Peyer's patch (tissue), 4 donors: ENCODE results near the gene EHBP1. TPM values are rescaled to one million over a fixed set of nuclear protein-coding genes. Genes with fewer than 3 reads are reported as not detected.

ENCODE experiments used
- DNase-seq, 3 donors: peaks; one replicate each; pipeline ENCODE4 v3.0.0-alpha.2; 2017 to 2019
- H3K27ac ChIP-seq, 4 donors: fragments of 200-600 bp; sonication (generic); one replicate each; pipeline ENCODE4 v1.5.1; 2016 to 2019
- H3K27me3 ChIP-seq, 2 donors: fragments of 200-600 bp; sonication (generic); one replicate each; pipeline ENCODE4 v1.5.1; 2019
- H3K36me3 ChIP-seq, 3 donors: fragments of 200-600 bp; sonication (generic); one replicate each; pipeline ENCODE4 v1.5.1; 2016 to 2019
- H3K4me1 ChIP-seq, 4 donors: fragments of 200-600 bp; sonication (generic); one replicate each; pipeline ENCODE4 v1.5.1; 2016 to 2019
- H3K4me3 ChIP-seq, 4 donors: fragments of 200-600 bp; sonication (generic); 1 replicate in 3 of 4; 2 replicates in 1 of 4; pipeline ENCODE4 v1.5.1; 2016 to 2019; ENCODE audit warnings: mild to moderate bottlenecking in 1 of 4
- H3K9me3 ChIP-seq, 4 donors: fragments of 200-600 bp; sonication (generic); one replicate each; pipeline ENCODE4 v1.5.1; 2016 to 2019; ENCODE audit warnings: mild to moderate bottlenecking in 1 of 4
- POLR2A ChIP-seq, 2 donors: fragments of 450-650 bp; IDR thresholded peaks; one replicate each; pipeline ENCODE4 v1.5.1; 2017; ENCODE audit warnings: antibody characterized with exemption in 2 of 2, mild to moderate bottlenecking in 2 of 2, moderate library complexity in 2 of 2
- total RNA-seq, 4 donors: library from RNA; depleted of rRNA; stranded (reverse); fragments of >200 nt; gene quantifications; one replicate each; pipeline ENCODE4 v1.1.0, GENCODE V29; 2016
- TF ChIP-seq, protein P1 (sequence below), 6 experiments: fragments of 450-650 bp in 4 of 6; fragments of 200-600 bp in 2 of 6; sonication (generic) in 1 of 6; IDR thresholded peaks; one replicate each; pipeline ENCODE4 v1.5.1; 2017 to 2019; ENCODE audit warnings: antibody characterized with exemption in 6 of 6, mild to moderate bottlenecking in 3 of 6, moderate library complexity in 1 of 6

The EHBP1 gene
- total RNA-seq, 4 donors from 2014 or later, result 27.1 to 190 (median 60.8) TPM

DNA sequence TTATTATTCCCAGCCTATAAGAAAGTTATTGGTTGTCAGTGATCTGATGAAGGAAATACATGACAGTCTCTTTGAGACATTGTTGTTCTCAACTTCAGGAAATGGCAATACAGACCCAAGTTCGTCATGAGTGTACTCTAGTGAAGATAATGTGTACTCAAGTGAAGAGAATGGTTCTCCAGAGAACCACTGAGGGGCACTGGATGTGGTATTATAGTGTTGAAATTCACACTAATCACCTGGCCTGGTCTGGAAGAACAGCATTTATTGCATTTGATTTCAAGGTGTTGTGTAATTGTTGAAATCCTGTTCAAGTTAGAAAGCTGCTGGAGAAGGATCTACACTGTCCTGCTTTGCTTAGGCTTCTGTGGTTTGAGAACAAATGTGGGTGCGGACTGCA lies 321.7 kb downstream of the EHBP1 start:
- Histone ChIP-seq H3K27me3 (no peaks in the 10 kb centered on the region), H3K9me3 (no peaks in the 10 kb centered on the region), H3K4me1 (no peaks in the 10 kb centered on the region), H3K36me3 (no peaks in the 10 kb centered on the region), H3K4me3 (no peak overlapping the region), H3K27ac (no peak overlapping the region)
- no peak for TF ChIP-seq POLR2A (IDR thresholded peaks at IDR 0.05)
- TF ChIP-seq, protein P1, sequence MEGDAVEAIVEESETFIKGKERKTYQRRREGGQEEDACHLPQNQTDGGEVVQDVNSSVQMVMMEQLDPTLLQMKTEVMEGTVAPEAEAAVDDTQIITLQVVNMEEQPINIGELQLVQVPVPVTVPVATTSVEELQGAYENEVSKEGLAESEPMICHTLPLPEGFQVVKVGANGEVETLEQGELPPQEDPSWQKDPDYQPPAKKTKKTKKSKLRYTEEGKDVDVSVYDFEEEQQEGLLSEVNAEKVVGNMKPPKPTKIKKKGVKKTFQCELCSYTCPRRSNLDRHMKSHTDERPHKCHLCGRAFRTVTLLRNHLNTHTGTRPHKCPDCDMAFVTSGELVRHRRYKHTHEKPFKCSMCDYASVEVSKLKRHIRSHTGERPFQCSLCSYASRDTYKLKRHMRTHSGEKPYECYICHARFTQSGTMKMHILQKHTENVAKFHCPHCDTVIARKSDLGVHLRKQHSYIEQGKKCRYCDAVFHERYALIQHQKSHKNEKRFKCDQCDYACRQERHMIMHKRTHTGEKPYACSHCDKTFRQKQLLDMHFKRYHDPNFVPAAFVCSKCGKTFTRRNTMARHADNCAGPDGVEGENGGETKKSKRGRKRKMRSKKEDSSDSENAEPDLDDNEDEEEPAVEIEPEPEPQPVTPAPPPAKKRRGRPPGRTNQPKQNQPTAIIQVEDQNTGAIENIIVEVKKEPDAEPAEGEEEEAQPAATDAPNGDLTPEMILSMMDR (IDR thresholded peaks at IDR 0.05), result no peak
- no peak for DNase-seq

DNA sequence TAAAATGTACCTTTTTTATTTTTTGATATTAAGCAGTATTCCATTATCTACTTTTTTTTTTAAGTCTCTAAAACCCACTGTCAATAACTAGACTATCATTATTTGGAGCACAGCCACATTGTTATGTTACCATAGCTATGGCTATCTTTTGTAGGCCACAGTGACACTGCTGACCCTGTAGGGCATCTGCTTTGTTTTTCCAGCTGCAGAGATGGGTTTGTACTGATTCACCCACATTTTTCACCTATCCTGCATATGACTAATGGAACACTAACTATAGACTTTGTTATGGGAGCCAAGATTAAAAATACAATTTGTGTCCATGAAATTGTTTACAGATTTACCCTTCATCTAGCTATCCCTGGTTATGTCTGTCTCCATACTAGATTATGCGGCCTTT lies 323.5 kb downstream of the EHBP1 start:
- H3K4me1 ChIP-seq, result no peaks in the 10 kb centered on the region
- TF ChIP-seq, protein P1 (IDR thresholded peaks at IDR 0.05), result no peak
- TF ChIP-seq POLR2A (IDR thresholded peaks at IDR 0.05), result no peak
- no peaks in the 10 kb centered on the region for H3K27me3 ChIP-seq
- H3K9me3 ChIP-seq, result no peaks in the 10 kb centered on the region
- no peak overlapping the region for H3K27ac ChIP-seq
- H3K4me3 ChIP-seq, result no peak overlapping the region
- DNase-seq, result no peak
- H3K36me3 ChIP-seq, result no peaks in the 10 kb centered on the region

DNA sequence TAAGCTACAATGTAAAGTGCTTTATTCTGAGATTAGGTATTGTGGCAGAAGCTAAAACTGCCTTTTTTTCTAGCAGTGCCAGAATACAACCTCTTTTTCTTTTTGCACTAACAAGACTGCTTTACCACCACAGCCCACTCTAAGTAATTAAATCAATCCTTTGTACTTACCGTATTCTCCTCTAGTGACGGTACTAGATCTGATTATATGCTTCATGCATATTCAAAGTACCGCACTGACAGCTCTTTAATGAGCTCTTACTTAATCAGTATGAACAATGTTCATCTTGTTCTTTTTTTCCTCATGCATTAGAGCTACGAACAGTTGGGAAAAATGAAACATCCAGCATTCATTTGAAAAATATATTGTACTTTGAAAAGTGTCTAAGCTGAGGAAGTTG lies 329.0 kb downstream of the EHBP1 start:
- DNase-seq, result no peak
- no peak overlapping the region for H3K4me3 ChIP-seq
- TF ChIP-seq, protein P1 (IDR thresholded peaks at IDR 0.05), result no peak
- TF ChIP-seq POLR2A (IDR thresholded peaks at IDR 0.05), result no peak

DNA sequence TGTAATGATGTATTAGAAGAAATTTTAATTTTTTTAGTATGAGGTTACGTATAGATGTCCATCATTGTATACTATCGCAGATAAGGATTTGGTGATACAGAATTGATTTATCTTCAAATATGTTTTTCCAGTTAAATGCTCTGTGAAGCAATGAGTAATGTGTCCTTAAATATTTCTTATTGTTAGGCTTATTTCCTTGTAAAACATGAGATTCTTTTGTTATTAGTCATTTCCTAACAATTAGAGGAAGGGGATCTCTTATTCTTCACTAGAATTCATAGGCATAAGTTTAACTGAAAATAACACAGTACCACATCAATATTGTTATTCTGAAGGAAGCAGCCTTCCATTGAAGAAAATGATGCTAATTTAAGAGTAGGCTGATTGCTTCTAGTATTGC lies 329.7 kb downstream of the EHBP1 start:
- Histone ChIP-seq H3K27me3 (no peaks in the 10 kb centered on the region), H3K4me3 (no peak overlapping the region), H3K27ac (no peak overlapping the region), H3K4me1 (no peaks in the 10 kb centered on the region), H3K36me3 (no peaks in the 10 kb centered on the region), H3K9me3 (no peaks in the 10 kb centered on the region)
- no peak for DNase-seq
- TF ChIP-seq POLR2A (IDR thresholded peaks at IDR 0.05), result no peak
- TF ChIP-seq, protein P1 (IDR thresholded peaks at IDR 0.05), result no peak

More for the DNA sequence above, 329.0 kb downstream of the EHBP1 start:
- Histone ChIP-seq H3K27ac (no peak overlapping the region), H3K27me3 (no peaks in the 10 kb centered on the region), H3K36me3 (no peaks in the 10 kb centered on the region), H3K4me1 (no peaks in the 10 kb centered on the region), H3K9me3 (no peaks in the 10 kb centered on the region)

DNA sequence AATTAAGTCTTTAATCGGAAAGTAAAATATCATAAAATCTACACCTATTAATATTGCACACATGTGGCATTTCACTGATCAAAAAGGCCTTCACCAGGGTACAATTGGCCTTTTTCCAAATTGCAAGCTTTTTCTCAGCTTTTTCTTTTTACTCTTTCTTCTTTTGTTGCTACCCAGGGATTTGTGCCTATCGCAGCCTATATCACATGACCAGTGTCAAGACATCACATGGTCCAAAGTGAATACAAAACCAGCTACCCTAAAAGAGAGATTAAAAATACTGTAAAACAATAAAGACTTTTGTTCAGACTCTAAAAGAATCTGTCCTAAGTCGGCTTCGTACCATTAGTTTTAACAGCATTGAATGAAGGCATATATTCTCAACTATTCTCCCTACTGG lies 330.1 kb downstream of the EHBP1 start:
- Histone ChIP-seq H3K4me1 (no peaks in the 10 kb centered on the region), H3K27ac (no peak overlapping the region), H3K27me3 (no peaks in the 10 kb centered on the region), H3K36me3 (no peaks in the 10 kb centered on the region), H3K4me3 (no peak overlapping the region), H3K9me3 (no peaks in the 10 kb centered on the region)
- no peak for DNase-seq
- TF ChIP-seq, protein P1 (IDR thresholded peaks at IDR 0.05), result no peak
- no peak for TF ChIP-seq POLR2A (IDR thresholded peaks at IDR 0.05)

DNA sequence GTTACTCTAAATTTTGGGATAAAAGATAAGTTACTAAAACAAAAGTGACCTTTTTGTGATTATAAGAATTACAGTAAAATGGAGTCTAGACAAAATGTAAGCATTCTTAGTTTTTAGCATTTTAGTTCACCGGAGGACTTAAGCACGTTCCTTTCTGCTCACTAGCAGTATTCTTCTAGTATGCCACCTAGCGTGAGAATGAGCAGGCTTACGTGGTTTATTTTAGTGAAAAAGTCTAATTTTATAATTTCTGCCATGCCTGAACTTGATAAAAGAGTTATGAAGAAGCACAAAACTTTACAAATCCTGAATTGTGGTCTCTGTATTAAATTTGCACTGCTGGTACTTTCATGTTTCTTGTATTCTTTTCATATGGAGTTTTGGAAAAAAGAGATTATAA lies 332.5 kb downstream of the EHBP1 start:
- Histone ChIP-seq H3K27ac (no peak overlapping the region), H3K4me3 (no peak overlapping the region), H3K9me3 (no peaks in the 10 kb centered on the region), H3K36me3 (no peaks in the 10 kb centered on the region), H3K4me1 (no peaks in the 10 kb centered on the region), H3K27me3 (no peaks in the 10 kb centered on the region)
- TF ChIP-seq, protein P1 (IDR thresholded peaks at IDR 0.05), result no peak
- no peak for TF ChIP-seq POLR2A (IDR thresholded peaks at IDR 0.05)
- DNase-seq, result no peak
